ENCODE data around the gene KIAA1210.

GRCh38 chrX:119177278-119177677 is 49.7 kb upstream of the KIAA1210 start:
- TF ChIP-seq CTCF (IDR thresholded peaks at IDR 0.05): no peak
- TF ChIP-seq EP300 (IDR thresholded peaks at IDR 0.05): no peak
- no peak for TF ChIP-seq POLR2A (IDR thresholded peaks at IDR 0.05)

Data from ovary (tissue), 3 donors.